Airway epithelial cell (primary cell): ENCODE data around the gene BRPF1. TPM values are rescaled to one million over a fixed set of nuclear protein-coding genes. Genes with fewer than 3 reads are reported as not detected.

ENCODE experiments used
- total RNA-seq: library from RNA; depleted of rRNA; stranded (reverse); fragments of >200 nt; gene quantifications from 2 replicates; pipeline ENCODE4 v1.2.3, GENCODE V29; 2015

Gene BRPF1
- 8.1 and 13.1 TPM in 2 replicates for total RNA-seq

DNA sequence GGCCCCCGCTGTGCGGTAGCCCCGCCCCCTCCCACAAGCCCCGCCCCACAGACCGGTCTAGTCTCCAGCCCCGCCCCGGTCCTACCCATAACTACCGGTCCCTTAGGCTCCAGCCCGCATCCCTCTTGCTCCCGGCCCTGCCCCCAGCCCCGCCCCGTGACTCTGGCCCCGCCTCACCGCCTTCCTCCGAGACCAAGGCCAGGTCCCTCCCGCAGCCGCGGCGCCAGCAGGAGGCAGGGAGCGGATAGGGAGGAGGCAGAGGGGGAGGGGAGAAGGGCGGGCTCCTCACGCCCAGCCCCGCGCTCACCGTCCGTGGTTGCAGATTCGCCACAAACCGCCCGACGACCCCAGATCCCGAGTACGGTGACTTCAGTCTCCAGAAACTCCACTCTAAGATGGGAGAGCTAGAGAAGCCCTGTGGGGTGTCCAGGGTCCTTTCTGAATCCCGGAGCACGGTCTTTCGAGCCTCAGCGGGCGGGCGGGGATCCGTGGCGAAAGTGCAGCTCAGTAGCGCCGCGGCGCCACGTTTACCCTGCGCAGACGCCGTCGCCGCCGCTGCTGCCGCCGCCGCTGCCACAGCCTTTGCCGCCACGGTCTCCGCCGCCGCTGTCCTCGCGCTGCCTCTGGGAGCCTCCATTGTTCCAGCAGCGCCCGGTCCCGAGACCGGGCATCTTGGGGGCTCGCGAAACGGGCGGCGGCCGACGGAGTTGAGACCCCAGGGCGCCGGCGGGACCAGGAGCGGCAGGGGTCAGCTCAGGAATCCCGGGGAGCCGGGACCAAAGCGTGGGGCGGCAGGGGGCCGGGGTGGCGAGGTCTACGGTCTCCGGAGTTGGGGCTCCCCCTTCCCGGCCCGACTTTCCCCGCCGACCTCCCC lies at the start of gene BRPF1:
Gene BRPF1, plus strand, starts transcription at position 530 of the 874 bp plus-strand sequence. CDS start 2,406 bp downstream, outside the sequence.

DNA sequence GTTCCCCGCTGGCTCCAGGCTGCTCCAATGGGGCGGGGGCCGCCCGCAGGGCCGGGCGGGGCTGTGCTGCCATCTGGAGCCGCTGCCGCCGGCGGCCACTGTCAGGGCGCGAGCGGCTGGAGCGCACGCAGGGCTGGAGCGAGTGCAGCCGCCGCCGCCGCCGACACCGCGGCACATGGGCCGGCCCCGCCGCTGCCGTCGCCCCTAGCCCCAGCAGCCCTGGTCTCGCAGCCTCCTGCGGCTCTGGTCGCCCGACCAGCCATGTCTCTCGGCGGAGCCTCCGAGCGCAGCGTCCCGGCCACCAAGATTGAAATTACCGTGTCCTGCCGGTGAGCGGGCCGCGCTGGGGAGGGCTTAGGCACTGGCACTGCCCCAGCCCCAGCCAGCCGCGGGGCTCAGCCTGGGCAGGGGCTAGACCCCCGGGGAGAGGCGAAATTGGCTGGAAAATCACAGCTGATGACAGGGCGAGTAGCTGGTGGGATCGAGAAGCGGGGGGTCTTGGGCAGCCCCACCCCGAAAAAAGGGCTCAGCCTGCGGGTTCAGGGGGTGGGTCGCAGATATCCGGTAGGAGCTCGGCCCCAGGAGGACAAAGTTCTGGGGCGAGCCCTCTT lies 27.7 kb upstream of the BRPF1 start, which contains the start of gene CPNE9:
Gene CPNE9, plus strand, starts transcription at position 98 of the 611 bp plus-strand sequence. Its CDS starts 164 bp downstream, at position 262.

GRCh38 chr3:9749645-9750555 lies 18.4 kb downstream of the BRPF1 start, which contains the start of gene OGG1:
OGG1 (plus strand) TSS chr3:9749952; CDS start chr3:9750287, 335 bp downstream.

DNA sequence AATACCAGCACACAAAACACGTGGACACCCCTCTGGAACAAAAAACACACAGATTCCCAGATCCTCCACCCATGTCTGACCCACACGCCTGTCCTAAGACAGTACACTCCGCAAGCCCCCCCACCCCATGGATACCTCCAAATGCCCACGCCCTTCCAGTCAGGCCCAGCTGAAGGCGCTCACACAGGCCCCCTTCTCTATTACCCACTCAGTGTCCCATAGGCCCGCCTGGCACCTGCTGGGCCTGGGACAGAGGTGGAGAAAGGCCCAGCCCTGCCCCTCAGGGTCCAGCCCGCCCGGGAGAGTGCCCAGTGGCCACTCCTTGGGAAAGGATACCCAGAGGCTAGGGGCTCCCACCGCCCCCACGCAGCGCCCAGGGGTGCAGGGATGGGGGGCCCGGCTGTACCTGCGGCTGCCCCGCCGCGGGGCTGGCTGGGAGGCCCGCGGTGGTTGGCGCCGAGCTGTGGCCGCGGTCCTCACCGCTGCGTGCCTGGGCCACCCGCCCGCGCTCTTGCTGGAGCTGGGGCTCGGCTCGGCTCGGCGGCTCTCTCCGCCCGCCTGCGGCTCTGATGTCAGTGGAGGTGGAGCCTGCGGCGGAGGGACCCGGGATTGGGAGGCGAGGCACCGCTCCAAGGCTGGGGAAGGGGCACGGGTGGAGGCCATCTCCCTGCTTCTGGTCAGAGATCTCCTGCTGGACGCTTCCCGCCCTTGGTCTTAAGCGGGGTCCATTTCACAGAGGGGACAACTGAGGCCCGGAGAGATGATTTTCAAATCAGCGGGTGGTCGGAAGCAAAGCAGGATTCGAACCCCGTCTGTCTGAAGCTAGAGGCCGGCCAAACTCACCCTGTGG lies 38.1 kb downstream of the BRPF1 start, which contains the start of gene CAMK1:
Gene CAMK1, minus strand, starts transcription at position 522 of the 850 bp plus-strand sequence. CDS start 2,198 bp downstream, outside the sequence.

DNA sequence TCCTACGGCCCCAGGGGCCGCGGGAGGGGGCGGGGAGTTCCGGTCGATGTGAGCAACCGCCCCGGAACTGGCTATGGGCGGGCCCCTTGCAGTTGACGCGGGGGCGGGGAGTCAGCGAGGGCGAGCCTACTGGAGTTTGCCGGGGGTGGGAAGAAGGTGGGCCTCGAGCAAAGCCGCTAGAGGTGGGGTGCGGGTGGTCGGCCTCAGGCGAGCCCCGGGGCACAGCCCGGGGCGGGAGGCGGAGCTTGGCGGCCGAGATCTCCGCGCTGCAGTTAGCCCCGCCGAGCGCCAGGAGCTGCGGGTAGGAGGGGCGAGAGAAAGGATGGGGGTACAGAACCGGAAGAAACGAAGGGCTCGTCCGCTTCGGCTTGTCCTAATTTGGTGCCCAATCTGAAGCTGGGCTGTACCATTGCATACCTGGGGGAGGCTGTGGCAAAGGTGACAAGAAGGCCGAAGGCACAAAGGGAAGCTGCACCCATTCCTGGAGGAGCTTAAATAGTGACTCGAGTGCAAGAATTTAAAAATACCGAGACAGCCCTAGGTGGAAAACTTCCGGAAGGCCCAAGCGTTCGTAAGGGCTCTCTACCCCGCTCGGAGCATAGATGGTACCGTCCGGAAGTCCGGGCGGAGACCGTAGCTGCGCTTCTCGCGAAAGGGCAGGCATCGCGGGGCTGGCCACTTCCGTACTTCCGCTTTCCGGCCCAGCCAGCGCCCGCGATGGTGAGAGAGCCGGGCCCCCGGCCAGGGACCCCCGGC lies 61.0 kb downstream of the BRPF1 start, which contains the start of the genes ARPC4 and TADA3:
Gene ARPC4, plus strand, starts transcription at position 678 of the 756 bp plus-strand sequence. Its CDS starts 40 bp downstream, at position 718.
Gene TADA3, minus strand, starts transcription at position 69 of the 756 bp plus-strand sequence. CDS start 1,007 bp downstream, outside the sequence.

Other genes with a start within 250 kb of the BRPF1 start
- not detected in 2 replicates for gene LHFPL4, start 177.9 kb upstream of the BRPF1 start, total RNA-seq
- 19.6 and 21.4 TPM in 2 replicates for gene MTMR14, start 82.2 kb upstream of the BRPF1 start, total RNA-seq
- not detected in 2 replicates for gene CPNE9, start 27.9 kb upstream of the BRPF1 start, total RNA-seq
- gene OGG1, start 18.2 kb downstream of the BRPF1 start, total RNA-seq: 16.2 and 17.4 TPM in 2 replicates
- gene CAMK1, start 38.2 kb downstream of the BRPF1 start, total RNA-seq: 9.5 and 11.7 TPM in 2 replicates
- gene TADA3, start 60.7 kb downstream of the BRPF1 start, total RNA-seq: 55.0 and 65.0 TPM in 2 replicates
- 164 and 206 TPM in 2 replicates for gene ARPC4, start 61.3 kb downstream of the BRPF1 start, total RNA-seq
- 4.4 and 6.6 TPM in 2 replicates for gene TTLL3, start 78.5 kb downstream of the BRPF1 start, total RNA-seq
- 56.1 and 64.1 TPM in 2 replicates for gene RPUSD3, start 112.3 kb downstream of the BRPF1 start, total RNA-seq
- not detected in 2 replicates for gene CIDEC, start 148.5 kb downstream of the BRPF1 start, total RNA-seq
- gene JAGN1, start 158.9 kb downstream of the BRPF1 start, total RNA-seq: 33.5 and 51.9 TPM in 2 replicates
- gene IL17RE, start 171.1 kb downstream of the BRPF1 start, total RNA-seq: 16.6 and 19.3 TPM in 2 replicates
- gene IL17RC, start 185.4 kb downstream of the BRPF1 start, total RNA-seq: 42.2 and 42.7 TPM in 2 replicates
- 17.4 and 25.5 TPM in 2 replicates for gene CRELD1, start 202.1 kb downstream of the BRPF1 start, total RNA-seq
- gene PRRT3, start 220.7 kb downstream of the BRPF1 start, total RNA-seq: 2.0 TPM in 2 replicates